Diencephalon (tissue), 1 donor: ENCODE measurements around the gene UBE2K. TPM values are rescaled to one million over a fixed set of nuclear protein-coding genes. Genes with fewer than 3 reads are reported as not detected.

ENCODE experiments used
- small RNA-seq: library from RNA; depleted of rRNA; stranded (forward); fragments of <200 nt; gene quantifications from one replicate; pipeline ENCODE3, GENCODE V24; 2014
- total RNA-seq: library from RNA; depleted of rRNA; stranded (reverse); fragments of >200 nt; gene quantifications from one replicate; pipeline ENCODE4 v1.2.3, GENCODE V29; 2014

UBE2K gene
- 94.1 TPM for total RNA-seq

GRCh38 chr4:39697740-39698423, at the start of gene UBE2K:
UBE2K (plus strand) TSS chr4:39698136; CDS start chr4:39698328, 192 bp downstream.

Small RNAs within 50 kb of the gene (small RNA-seq; reads per million reads assigned to genes)
- gene RF00019 = not detected
- not detected for gene RN7SL558P

Other genes starting within 250 kb of the UBE2K start
- 2,878 TPM for gene RPL9, start 239.2 kb upstream of the UBE2K start, total RNA-seq
- gene LIAS, start 239.1 kb upstream of the UBE2K start, total RNA-seq = 14.1 TPM
- gene UGDH, start 170.7 kb upstream of the UBE2K start, total RNA-seq = 33.4 TPM
- gene SMIM14, start 59.3 kb upstream of the UBE2K start, total RNA-seq = 49.4 TPM